Middle frontal gyrus (tissue), 1 donor: ENCODE measurements around the gene LACTB.
A peak's percentile ranks its signal among the peaks of the same experiment; 100 is the strongest.

Source experiments
- DNase-seq: peaks from one replicate; pipeline ENCODE4 v3.0.0-alpha.2; 2015; ENCODE audit warnings: low spot score; ENCODE audit errors: extremely low spot score

The LACTB gene

GRCh38 chr15:63122002-63122875 lies 578 bp downstream of the LACTB start:
- peak; percentile 61 for DNase-seq

DNA sequence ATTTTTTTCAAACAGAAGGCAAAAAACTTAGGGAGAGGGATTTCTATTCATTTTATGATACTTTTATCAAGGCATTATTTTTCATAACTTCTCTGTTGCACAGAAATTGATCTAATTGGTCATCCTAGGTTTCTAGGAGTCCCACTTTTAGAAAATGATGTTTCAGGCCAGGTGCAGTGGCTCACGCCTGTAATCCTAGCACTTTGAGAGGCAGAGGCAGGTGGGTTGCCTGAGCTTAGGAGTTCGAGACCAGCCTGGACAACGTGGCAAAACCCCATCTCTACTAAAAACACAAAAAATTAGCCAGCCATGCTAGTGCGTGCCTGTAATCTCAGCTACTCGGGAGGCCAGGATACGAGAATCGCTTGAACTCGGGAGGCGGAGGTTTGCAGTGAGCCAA lies 2.8 kb downstream of the LACTB start:
- no peak for DNase-seq

DNA sequence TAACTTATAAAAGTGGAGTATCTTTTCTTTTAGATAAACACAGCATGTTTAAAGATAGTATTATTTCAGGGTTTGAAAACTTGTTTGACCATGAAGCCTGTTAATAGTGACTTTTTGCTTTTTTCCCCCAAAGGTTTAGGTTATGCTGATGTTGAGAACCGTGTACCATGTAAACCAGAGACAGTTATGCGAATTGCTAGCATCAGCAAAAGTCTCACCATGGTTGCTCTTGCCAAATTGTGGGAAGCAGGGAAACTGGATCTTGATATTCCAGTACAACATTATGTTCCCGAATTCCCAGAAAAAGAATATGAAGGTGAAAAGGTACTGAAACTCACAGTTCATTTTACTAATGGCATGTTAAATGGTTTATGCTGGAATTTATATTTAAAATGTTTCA lies 5.1 kb downstream of the LACTB start:
- DNase-seq = no peak

DNA sequence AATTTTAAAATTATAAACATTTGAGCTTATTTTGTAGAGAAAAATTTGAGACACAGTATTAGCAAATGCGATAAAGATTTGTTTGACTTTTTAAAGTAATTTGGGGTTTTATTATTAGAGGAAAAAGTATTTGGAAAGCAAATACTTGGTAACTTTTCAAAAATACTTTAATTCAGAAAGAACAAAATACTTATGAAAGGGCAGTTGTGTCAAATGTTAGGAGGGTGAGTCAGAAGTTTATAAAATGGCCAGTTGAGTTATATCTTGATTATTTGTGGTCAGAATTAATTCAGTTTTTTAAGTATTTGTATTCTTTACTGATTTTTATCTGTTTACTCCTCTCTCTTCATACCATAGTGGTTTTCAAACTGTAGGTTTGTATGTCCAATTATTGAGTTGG lies 12.1 kb downstream of the LACTB start:
- DNase-seq = no peak

- DNase-seq = no peak
These were observed 12.8 kb downstream of the LACTB start for GRCh38 chr15:63134245-63134985.

DNA sequence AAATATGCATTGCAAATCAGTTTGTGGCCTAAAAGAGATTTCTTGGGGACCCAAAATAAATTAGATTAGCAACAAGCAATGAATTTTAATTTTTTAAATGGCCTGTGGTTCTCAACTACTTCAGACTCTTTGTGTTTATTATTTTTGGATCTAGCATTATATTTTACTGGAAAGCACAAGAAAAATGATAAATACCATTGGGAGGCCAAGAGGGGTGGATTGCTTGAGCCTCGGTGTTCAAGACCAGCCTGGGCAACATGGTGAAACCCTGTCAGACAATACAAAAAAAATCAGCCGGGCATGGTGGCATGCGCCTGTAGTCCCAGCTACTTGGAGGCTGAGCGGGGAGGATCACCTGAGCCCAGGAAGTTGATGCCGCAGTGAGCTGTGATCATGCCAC lies 13.6 kb downstream of the LACTB start:
- no peak for DNase-seq

DNA sequence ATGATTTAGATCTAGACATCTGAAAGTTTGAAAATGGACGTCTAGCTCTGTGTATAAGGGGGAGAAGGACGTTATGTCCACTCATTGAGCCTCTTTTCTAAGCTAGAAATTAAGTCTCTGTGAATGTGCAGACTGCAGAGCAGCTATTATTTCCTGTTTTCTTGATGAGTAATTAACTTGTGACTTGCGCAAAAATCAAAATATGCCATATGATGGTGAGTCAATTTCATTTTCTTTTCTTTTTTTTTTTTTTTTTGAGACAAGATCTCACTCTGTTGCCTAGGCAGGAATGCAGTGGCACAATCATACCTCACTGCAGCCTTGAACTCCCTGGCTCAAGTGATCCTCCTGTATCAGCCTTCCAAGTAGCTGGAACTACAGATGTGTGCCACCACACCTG lies 14.1 kb downstream of the LACTB start:
- DNase-seq = no peak

DNA sequence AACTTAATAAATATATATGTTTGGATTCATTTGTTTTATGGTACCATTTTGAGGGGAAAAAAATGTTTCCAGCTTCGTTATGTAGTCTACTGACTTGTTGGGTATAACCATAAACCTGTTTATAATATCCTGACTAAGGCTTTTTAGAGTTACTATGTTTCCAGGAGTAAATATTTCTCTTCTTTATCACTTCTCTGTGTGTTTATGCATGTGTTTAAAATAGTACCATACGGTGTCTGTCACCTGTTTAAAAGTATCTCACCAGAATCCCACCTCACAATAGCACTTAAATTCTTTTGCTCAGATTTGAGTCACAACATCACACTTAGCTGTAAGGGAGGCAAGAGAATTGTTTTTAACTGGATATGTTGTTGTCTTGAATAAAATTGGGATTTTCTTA lies 15.1 kb downstream of the LACTB start:
- no peak for DNase-seq

DNA sequence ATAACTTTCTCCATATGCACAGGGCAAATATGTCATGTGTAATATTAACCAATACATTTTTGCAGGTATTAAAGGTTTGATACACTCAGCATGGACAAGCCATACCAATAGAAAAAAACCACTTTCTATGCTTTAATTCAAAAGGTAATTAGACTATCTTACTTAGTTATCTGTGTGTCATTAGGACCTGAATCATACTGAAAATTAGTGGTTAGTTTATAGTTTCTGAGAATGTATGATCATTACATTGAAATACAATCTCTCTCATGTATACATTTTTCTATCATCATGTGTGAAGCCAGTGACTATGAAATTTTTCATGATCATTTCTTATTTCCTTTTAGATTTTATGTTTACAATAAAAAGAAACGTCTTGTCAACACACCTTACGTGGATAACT lies 19.3 kb downstream of the LACTB start:
- DNase-seq = no peak

DNA sequence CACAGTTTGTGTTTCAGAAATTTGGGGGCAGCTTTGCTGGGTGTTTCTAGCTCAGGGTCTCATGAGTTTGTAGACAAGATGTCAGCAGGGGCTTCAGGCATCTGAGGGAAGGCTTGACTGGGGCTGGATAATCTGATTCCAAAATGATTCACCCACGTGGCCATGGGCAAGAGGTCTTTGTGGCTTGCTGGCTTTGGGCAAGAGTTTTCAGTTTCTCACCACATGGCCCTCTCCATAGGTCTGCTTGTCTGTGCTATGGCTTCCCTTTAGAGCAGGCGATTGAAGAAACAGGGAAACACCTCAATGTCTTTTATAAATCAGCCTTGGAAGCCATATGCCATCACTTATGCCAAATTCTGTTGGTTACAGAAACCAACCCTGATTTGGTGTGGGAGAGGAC lies 23.8 kb downstream of the LACTB start:
- no peak for DNase-seq

DNA sequence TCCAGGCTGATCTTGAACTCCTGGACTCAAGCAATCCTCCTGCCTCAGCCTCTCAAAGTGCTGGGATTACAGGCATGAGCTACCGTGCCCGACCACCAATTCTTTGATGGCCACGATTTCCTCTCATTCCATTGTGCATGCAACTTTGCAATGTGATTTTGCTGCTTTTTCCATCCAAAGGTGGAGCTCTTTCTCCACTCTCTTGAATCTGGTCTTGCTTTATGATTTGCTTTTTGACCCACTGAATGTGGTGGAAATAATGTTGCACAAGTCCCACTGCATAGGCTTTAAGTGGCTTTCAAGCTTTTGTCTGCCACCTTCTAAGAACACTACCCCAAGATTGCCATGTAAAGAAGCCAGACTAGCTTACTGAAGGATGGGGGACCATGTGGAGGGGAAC lies 25.0 kb downstream of the LACTB start:
- no peak for DNase-seq

GRCh38 chr15:63151665-63152064 lies 30.0 kb downstream of the LACTB start:
- no peak for DNase-seq

DNA sequence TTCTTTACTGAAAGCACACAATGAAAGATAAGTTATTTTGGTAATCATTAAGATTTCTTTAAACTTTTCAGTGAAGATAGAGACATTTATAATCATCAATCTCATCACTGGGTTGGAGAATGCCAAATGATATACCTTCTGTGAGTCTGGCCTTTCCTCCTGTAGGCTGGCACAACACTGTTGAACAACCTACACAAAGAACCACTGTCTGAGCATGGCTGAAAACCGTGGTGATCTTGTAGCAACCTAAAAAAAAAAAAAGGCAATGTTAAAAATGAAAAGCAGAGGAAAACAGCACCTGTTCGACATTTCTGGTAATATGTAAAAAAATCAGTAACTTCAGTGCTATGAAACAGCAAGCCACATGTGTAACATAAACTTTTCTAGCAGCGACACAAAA lies 33.8 kb downstream of the LACTB start:
- no peak for DNase-seq

DNA sequence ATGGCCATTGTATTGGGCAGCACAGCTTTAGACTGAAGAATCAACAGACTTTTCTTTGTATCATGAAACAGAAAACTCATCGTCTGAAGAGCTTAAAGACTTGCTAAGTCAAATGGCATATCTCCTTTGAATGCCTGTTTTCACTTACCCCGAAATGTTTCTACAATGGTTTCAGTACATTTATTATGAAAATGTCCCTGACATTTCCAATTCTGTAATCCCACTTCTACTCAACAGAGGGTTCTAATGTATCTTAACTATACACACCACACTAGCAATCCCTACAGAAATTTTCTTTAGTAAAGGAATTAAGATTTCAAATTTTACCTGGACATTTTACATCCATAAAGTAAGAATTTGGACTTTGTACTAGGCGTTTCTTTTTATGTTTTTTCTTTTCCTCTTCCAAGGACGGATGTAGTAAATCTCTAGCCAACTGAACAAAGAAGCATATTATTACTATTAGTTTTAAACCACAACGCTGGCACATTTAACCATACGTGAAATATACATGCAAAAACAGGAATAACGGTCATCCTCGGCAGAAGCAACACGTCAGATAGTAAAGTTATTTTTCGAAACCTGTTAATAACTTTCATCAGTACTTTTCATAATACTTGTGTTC lies 34.5 kb downstream of the LACTB start:
- no peak for DNase-seq

GRCh38 chr15:63156755-63157117 lies 35.1 kb downstream of the LACTB start:
- DNase-seq = peak; percentile 17

DNA sequence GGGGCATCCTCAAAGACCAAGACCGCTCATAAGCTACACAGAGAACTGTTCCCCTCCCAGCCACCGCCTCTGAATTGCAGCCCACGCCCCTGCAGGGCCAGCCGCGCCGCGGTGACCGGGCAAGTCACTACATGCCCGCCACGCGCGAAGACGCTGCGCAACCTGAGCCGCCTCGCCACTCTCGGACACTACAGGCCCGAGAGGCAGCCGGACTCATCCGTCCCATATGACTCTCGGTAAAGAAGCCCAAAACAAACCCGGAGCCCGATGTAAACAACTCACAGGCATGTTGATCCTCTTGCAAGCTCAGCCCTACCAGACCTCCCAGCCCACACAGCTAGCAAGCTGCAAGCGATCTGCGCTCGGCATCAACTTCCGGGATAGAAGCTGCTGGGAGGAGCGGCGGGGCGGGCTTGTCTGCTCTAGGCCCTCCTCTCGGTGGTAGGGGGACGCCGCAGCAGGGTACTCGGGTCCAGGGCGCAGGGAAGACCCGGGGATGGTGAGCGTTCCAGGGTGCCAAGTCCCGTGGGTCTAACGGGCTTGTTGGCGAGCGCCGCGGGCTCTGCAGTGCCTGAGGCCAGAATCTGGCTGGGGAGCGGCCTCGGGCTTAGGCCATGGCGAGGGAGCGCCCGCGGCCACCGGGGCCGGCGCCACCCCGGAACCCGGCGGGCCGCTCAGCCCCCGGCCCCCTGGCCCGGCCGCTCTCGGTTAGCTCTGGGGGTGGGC lies 35.6 kb downstream of the LACTB start, which contains the start of gene RPS27L:
Gene RPS27L (minus strand): TSS at position 360 of the 726 bp plus-strand sequence. CDS start 72 bp downstream, at position 288.
- DNase-seq = peak; percentile 79

GRCh38 chr15:63157891-63158431 lies 36.3 kb downstream of the LACTB start:
- DNase-seq = no peak

- DNase-seq = no peak
These were observed 39.0 kb downstream of the LACTB start for GRCh38 chr15:63160638-63161037.

DNA sequence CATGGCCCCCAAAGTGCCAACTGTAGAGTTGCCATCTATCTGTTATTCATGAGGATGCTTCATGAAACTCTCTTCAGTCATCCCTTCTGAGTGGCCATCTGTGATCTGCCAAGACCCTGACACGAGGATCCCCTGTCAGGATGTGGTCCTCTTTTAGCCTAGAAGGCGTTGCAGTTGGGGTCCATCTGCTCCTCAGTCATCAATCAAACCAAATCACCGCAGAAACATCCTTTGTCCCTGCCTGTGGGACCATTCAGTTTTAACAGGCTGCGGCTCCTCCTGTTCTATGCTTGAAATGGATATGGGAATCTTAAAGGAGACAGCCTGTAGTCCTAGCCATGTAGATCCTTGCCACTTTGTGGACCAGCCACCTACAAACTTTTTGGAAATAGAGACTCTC lies 41.6 kb downstream of the LACTB start:
- no peak for DNase-seq

- no peak for DNase-seq
These were observed 43.7 kb downstream of the LACTB start for GRCh38 chr15:63165166-63165859.

GRCh38 chr15:63166219-63166618 lies 44.6 kb downstream of the LACTB start:
- DNase-seq = no peak
